ENCODE results near the gene SLCO4A1.

Gene SLCO4A1

DNA sequence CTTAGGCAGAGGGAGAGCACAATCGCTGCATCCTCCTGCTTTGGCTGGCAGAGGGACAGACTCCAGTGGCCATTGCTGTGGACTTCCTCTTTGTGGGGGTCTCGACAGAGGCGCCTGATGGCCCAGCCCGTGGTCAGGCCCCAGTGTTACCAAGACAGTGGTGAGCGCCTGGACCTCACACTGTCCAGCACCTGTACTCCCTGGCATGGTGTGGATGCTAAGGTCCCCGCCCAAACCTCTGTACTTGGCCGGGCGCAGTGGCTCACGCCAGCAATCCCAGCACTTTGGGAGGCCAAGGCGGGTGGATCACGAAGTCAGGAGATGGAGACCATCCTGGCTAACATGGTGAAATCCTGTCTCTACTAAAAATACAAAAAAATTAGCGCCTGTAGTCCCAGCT lies 64.0 kb downstream of the SLCO4A1 start:
- no peak overlapping the region for H3K4me3 ChIP-seq (replicated peaks in 1 of 2; ENCODE audit: low read depth in 2 of 2, low read length in 2 of 2)
- no peak for TF ChIP-seq CTCF (IDR thresholded peaks at IDR 0.05; ENCODE audit: low read depth, low read length)
- no peak for DNase-seq (ENCODE audit: low read depth in 2 of 2)

DNA sequence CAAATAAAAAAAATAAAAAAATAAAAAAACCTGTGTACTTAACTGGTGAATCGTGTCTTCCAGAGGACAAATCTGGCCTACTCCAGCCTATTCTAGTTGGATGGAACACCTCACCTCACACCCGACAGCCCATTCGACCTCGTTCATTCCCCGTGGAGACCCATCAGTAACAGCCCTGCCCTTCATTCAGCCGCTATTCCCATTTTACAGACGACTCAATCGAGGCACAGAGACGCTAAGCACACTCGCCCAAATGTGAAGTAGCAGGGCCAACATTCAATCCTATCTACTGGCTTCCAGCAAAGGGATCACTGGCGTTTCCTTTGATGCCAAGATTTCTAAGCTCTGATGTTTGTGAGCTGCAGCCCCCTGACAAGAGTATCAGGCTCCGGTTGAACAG lies 64.6 kb downstream of the SLCO4A1 start:
- TF ChIP-seq CTCF (IDR thresholded peaks at IDR 0.05; ENCODE audit: low read depth, low read length), result no peak
- H3K4me3 ChIP-seq (replicated peaks in 1 of 2; ENCODE audit: low read depth in 2 of 2, low read length in 2 of 2), result no peak overlapping the region
- no peak for DNase-seq (ENCODE audit: low read depth in 2 of 2)

GRCh38 chr20:62707276-62707920 lies 65.1 kb downstream of the SLCO4A1 start:
- TF ChIP-seq CTCF (IDR thresholded peaks at IDR 0.05; ENCODE audit: low read depth, low read length), result no peak
- DNase-seq (ENCODE audit: low read depth in 2 of 2), result no peak
- H3K4me3 ChIP-seq (replicated peaks in 1 of 2; ENCODE audit: low read depth in 2 of 2, low read length in 2 of 2), result no peak overlapping the region

DNA sequence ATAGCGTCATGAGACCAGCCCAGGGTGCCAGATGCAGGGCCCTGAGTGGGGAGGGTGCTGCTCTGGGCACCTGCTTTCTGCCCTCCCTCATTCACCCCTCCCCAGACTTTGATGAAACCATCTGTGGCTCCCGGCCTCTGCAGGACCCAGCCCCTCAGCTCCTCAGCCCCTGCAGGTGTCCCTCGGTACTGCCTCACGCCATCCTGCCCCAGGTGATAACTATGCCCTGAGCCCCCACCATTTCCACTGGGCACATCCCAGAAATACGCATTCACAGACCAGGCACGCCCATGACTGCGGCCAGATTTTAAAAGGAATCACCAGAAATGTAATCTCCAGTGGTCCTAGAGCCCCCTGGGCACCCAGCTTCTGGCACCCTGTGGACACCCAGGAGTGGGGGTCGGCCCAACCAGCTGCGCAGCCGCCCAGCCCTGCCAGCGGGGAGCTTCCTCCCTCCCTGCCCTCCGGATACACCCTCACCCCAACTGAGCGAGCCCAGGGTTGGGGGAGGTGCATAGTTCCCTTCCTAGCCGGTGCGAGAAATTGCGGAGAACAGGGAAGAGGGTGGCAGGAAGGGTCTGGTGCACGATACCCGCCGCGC lies 65.7 kb downstream of the SLCO4A1 start:
- H3K4me3 ChIP-seq (replicated peaks in 1 of 2; ENCODE audit: low read depth in 2 of 2, low read length in 2 of 2), result no peak overlapping the region
- TF ChIP-seq CTCF (IDR thresholded peaks at IDR 0.05; ENCODE audit: low read depth, low read length), result peak; percentile 20
- no peak for DNase-seq (ENCODE audit: low read depth in 2 of 2)

- TF ChIP-seq CTCF (IDR thresholded peaks at IDR 0.05; ENCODE audit: low read depth, low read length), result no peak
- no peak within 1 kb of the TSS for H3K4me3 ChIP-seq (replicated peaks in 1 of 2; ENCODE audit: low read depth in 2 of 2, low read length in 2 of 2)
- no peak for DNase-seq (ENCODE audit: low read depth in 2 of 2)
Observed at GRCh38 chr20:62708591-62709536, 66.6 kb downstream of the SLCO4A1 start, which contains the start of gene NTSR1. TSS of gene NTSR1 (plus strand) at chr20:62708836. CDS start at chr20:62709208, 372 bp downstream.

GRCh38 chr20:62709537-62709905 lies 67.2 kb downstream of the SLCO4A1 start:
- TF ChIP-seq CTCF (IDR thresholded peaks at IDR 0.05; ENCODE audit: low read depth, low read length), result no peak
- no peak for DNase-seq (ENCODE audit: low read depth in 2 of 2)
- H3K4me3 ChIP-seq (replicated peaks in 1 of 2; ENCODE audit: low read depth in 2 of 2, low read length in 2 of 2), result no peak overlapping the region

Measured in cardiac fibroblast (primary cell).